GM12873 (cell line): ENCODE results near the gene CADPS.

Experiments used
- TF ChIP-seq, protein P1 (sequence below): IDR thresholded peaks from 2 replicates; pipeline ENCODE4 v1.5.1; 2012; ENCODE audit warnings: low read depth, mild to moderate bottlenecking, moderate library complexity, low read length, control low read depth; ENCODE audit not compliant: insufficient read depth; ENCODE audit errors: missing control alignments

CADPS gene

GRCh38 chr3:62873451-62873760 lies 1.8 kb downstream of the CADPS start:
- TF ChIP-seq, protein P1, sequence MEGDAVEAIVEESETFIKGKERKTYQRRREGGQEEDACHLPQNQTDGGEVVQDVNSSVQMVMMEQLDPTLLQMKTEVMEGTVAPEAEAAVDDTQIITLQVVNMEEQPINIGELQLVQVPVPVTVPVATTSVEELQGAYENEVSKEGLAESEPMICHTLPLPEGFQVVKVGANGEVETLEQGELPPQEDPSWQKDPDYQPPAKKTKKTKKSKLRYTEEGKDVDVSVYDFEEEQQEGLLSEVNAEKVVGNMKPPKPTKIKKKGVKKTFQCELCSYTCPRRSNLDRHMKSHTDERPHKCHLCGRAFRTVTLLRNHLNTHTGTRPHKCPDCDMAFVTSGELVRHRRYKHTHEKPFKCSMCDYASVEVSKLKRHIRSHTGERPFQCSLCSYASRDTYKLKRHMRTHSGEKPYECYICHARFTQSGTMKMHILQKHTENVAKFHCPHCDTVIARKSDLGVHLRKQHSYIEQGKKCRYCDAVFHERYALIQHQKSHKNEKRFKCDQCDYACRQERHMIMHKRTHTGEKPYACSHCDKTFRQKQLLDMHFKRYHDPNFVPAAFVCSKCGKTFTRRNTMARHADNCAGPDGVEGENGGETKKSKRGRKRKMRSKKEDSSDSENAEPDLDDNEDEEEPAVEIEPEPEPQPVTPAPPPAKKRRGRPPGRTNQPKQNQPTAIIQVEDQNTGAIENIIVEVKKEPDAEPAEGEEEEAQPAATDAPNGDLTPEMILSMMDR = no peak

- TF ChIP-seq, protein P1 = no peak
Measured at GRCh38 chr3:62872318-62872717, 2.9 kb downstream of the CADPS start.

DNA sequence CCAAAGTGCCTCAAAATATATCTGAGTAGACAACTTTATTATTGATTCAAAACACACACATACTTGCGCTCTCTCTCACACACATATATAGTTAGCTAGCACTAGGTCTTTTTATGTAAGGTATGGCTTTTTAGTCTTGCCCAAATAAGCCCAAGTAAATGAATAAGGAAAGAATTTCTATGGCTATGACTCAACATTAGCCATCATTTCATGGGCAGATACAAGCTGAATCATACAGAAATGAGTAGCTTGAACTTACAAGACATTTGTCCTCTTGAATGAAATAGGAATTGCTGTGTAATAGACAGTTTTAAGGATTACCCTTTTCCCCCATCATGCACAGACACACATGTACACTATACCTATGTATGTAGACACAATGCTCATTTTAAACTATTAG lies 4.9 kb downstream of the CADPS start:
- TF ChIP-seq, protein P1 = no peak

DNA sequence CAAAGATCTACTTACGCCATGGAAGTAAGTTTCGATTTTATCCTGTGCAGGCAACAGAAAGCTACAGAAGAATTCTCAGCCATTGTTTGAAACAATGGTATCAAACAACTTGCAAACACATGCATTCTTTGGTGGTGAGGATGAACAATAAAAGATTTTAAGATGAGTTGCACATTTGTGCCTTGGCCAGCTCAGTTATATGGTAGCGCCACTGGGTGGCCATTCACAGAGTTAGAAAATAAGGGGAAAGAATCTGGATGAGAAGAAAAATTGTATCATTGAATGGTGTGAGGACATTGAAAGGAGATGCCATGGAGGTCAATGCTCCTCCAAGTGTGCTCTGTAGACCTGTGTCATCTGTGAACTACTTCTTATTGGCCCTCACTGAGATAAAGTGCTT lies 11.6 kb downstream of the CADPS start:
- TF ChIP-seq, protein P1 = peak; percentile 13

DNA sequence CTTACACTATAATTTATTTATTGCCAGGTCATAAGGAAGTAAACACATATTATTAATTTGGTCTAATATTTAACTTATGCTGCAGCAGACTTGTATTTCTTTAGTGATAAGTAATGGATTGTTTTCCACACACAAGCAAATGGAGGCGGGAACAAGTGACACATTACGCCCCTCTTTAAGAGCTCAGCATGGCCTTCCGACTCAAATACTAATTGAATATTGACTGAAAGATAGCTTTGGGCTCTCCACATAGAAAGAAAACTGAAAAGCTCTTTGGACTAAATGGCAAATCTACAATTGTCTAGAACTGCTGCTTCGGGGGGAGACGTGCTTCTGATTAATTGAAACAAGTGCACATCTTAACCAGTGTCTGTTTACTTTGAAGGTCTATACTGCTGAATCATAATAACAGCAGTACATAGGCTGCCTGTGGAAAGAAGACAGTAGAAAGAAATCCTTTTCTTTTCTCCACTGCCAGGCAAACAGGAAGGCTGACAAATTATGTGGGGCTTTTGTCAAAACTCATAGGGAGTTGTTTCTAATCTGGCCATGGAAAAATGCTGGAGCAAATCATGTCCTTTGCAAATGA lies 15.9 kb downstream of the CADPS start:
- TF ChIP-seq, protein P1 = no peak

- TF ChIP-seq, protein P1 = no peak
Measured at GRCh38 chr3:62845996-62846395, 29.2 kb downstream of the CADPS start.

- TF ChIP-seq, protein P1 = no peak
Measured at GRCh38 chr3:62843508-62843907, 31.7 kb downstream of the CADPS start.

GRCh38 chr3:62839748-62840147 lies 35.5 kb downstream of the CADPS start:
- TF ChIP-seq, protein P1 = no peak
